OCI-LY3 (cell line): Measurements from ENCODE around the gene RBM4B.

Experiments
- H2AFZ ChIP-seq: fragments of 200-600, 300-600 bp; shearing (Covaris generic); 2 replicates; pipeline ENCODE4 v1.6.0; 2014; ENCODE audit warnings: antibody characterized with exemption, low read depth, low read length
- H3K27ac ChIP-seq: fragments of 200-600, 300-600 bp; sonication (generic); 2 replicates; pipeline ENCODE4 v1.5.1; 2014; ENCODE audit warnings: mild to moderate bottlenecking, low read length, moderate library complexity, mixed read lengths
- H3K27me3 ChIP-seq: fragments of 200-600, 300-600 bp; sonication (generic); 2 replicates; pipeline ENCODE4 v1.6.1; 2014; ENCODE audit warnings: low read depth, low read length, mixed read lengths
- H3K36me3 ChIP-seq: fragments of 200-600, 300-600 bp; sonication (generic); replicated peaks from 2 replicates; pipeline ENCODE3; 2014; ENCODE audit warnings: low read depth, low read length, mixed read lengths
- H3K4me1 ChIP-seq: fragments of 300-600, 200-600 bp; sonication (generic); 2 replicates; pipeline ENCODE4 v1.6.1; 2014; ENCODE audit warnings: low read length, mixed read lengths
- H3K4me2 ChIP-seq: fragments of 200-600, 300-600 bp; sonication (generic); 2 replicates; pipeline ENCODE4 v1.6.1; 2014; ENCODE audit warnings: low read length, mixed read lengths
- H3K4me3 ChIP-seq: fragments of 300-600, 200-600 bp; sonication (generic); 2 replicates; pipeline ENCODE4 v1.5.1; 2014; ENCODE audit warnings: antibody characterized with exemption, mild to moderate bottlenecking, low read length, moderate library complexity
- H3K79me2 ChIP-seq: fragments of 300-600, 200-600 bp; shearing (Covaris generic); 2 replicates; pipeline ENCODE4 v1.6.1; 2014; ENCODE audit warnings: mild to moderate bottlenecking, low read length, mixed read lengths
- H3K9ac ChIP-seq: fragments of 300-600, 200-600 bp; shearing (Covaris generic); 2 replicates; pipeline ENCODE4 v1.6.0; 2014; ENCODE audit warnings: mild to moderate bottlenecking, low read length, moderate library complexity
- H3K9me3 ChIP-seq: fragments of 200-600, 300-600 bp; shearing (Covaris generic); 2 replicates; pipeline ENCODE4 v1.6.1; 2014; ENCODE audit warnings: low read length, mixed read lengths; ENCODE audit not compliant: insufficient read depth
- H4K20me1 ChIP-seq: fragments of 200-600, 300-600 bp; sonication (generic); 2 replicates; pipeline ENCODE4 v1.6.1; 2016; ENCODE audit warnings: low read length, mixed read lengths; ENCODE audit not compliant: insufficient read depth
- EZH2phosphoT487 ChIP-seq: fragments of 200-600 bp; shearing (Covaris generic); IDR thresholded peaks from 2 replicates; pipeline ENCODE4 v1.6.1; 2018; ENCODE audit warnings: antibody characterized with exemption, mixed run types, low read depth
- TF ChIP-seq, protein P1 (sequence below): fragments of 200-600, 300-600 bp; sonication (generic); IDR thresholded peaks from 2 replicates; pipeline ENCODE4 v1.5.1; 2014; ENCODE audit warnings: antibody characterized with exemption, low read length, low read depth

The RBM4B gene

DNA sequence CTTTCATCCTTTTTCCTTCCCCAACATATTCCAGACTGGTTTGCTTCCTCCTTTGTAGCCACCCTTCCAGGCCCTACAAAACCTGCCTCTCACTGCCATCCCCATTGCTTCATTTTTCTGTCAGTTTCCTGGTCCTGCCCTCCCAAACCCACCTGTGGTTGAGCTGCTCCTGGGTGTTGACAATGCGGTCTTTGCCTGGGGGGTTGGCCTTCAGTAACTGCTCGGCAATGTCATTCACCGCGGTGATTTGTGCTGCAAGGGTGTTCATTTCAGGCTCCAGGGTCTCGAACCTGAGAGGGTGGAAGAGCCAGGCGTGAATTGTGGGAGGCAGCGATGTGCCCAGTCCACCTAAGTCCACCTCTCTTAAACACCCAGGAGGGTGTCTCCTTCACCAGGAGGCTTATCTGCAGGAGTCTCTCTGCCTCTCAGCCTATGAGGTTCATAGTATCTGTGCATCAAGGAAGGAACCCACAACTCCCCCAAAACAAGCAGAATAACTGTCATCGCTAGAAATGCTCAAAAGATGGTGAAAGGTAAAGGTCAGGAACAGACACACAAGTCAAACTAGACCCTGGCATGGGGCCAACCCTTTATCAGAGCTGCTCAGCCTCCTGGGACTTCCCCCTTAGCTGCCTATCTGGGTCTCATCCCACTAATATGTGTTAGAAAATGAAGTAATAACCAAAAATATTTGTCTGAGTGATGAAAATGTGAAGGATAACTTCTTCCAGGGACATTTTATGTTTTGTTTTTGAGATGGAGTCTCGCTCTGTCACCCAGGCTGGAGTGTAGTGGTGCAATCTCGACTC, 23.9 kb upstream of the RBM4B start:
- no peaks in the 10 kb centered on the region for H3K27me3 ChIP-seq
- H3K79me2 ChIP-seq, result no peaks in the 10 kb centered on the region

DNA sequence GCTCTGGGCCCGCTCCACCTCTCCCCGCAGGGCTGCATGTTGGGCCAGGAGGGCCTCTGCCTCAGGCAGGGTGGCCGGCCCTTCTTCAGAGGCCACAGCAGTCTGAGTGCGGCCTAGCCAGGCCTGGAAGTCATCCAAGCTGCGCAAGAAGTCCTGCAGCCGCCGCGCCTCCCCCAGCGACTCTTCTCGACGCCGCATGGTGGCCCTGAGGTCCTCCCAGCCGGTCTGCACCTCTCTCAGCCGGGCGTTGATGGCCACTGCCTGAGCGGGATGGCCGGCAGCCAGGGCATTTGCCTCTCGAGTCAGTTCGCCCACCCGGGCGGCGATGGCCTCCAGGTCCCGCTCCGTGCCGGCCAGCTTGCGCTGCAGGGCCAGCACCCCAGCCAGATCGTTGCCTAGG, 23.1 kb upstream of the RBM4B start:
- peaks cover 26% of the 10 kb centered on the region for H3K36me3 ChIP-seq

More for the DNA sequence above, 23.9 kb upstream of the RBM4B start:
- Histone ChIP-seq H3K4me3 (no peak overlapping the region), H2AFZ (no peak overlapping the region), H3K27ac (no peak overlapping the region), H3K9ac (no peak overlapping the region), H3K4me1 (no peaks in the 10 kb centered on the region), H3K4me2 (no peak overlapping the region), H4K20me1 (no peaks in the 10 kb centered on the region), H3K36me3 (peaks cover 21% of the 10 kb centered on the region), H3K9me3 (no peaks in the 10 kb centered on the region)
- no peak for TF ChIP-seq EZH2phosphoT487
- TF ChIP-seq, protein P1, sequence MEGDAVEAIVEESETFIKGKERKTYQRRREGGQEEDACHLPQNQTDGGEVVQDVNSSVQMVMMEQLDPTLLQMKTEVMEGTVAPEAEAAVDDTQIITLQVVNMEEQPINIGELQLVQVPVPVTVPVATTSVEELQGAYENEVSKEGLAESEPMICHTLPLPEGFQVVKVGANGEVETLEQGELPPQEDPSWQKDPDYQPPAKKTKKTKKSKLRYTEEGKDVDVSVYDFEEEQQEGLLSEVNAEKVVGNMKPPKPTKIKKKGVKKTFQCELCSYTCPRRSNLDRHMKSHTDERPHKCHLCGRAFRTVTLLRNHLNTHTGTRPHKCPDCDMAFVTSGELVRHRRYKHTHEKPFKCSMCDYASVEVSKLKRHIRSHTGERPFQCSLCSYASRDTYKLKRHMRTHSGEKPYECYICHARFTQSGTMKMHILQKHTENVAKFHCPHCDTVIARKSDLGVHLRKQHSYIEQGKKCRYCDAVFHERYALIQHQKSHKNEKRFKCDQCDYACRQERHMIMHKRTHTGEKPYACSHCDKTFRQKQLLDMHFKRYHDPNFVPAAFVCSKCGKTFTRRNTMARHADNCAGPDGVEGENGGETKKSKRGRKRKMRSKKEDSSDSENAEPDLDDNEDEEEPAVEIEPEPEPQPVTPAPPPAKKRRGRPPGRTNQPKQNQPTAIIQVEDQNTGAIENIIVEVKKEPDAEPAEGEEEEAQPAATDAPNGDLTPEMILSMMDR, result no peak

DNA sequence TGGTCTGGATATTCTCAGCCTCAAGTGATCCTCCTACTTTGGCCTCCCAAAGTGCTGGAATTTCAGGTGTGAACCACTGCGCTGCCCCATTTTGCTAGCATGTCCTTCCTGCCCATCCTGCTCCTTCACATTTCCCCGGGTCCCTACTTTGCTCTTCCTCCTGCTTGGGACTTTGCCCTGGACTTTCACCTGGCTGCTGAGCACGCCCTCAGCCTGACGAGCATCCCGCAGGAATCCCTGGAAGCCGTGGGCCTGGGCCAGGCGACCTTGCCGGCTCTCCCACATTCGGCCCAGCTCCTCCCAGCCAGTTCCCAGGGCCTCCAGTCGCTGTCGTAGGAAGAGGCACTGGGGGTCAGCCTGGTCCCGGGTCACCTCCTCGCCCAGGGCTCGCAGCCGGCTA, 22.6 kb upstream of the RBM4B start:
- Histone ChIP-seq H3K9me3 (no peaks in the 10 kb centered on the region), H3K4me3 (no peak overlapping the region), H3K4me1 (no peaks in the 10 kb centered on the region), H4K20me1 (no peaks in the 10 kb centered on the region), H3K4me2 (no peak overlapping the region), H3K36me3 (peaks cover 26% of the 10 kb centered on the region), H3K79me2 (no peaks in the 10 kb centered on the region), H3K9ac (no peak overlapping the region), H2AFZ (no peak overlapping the region), H3K27ac (no peak overlapping the region), H3K27me3 (no peaks in the 10 kb centered on the region)
- TF ChIP-seq, protein P1, result no peak
- TF ChIP-seq EZH2phosphoT487, result no peak

More for the DNA sequence above, 23.1 kb upstream of the RBM4B start:
- TF ChIP-seq, protein P1, result no peak
- TF ChIP-seq EZH2phosphoT487, result no peak
- Histone ChIP-seq H4K20me1 (no peaks in the 10 kb centered on the region), H3K27ac (no peak overlapping the region), H3K27me3 (no peaks in the 10 kb centered on the region), H3K4me2 (no peak overlapping the region), H3K9ac (no peak overlapping the region), H3K4me3 (no peak overlapping the region), H3K79me2 (no peaks in the 10 kb centered on the region), H3K4me1 (no peaks in the 10 kb centered on the region), H2AFZ (no peak overlapping the region), H3K9me3 (no peaks in the 10 kb centered on the region)

DNA sequence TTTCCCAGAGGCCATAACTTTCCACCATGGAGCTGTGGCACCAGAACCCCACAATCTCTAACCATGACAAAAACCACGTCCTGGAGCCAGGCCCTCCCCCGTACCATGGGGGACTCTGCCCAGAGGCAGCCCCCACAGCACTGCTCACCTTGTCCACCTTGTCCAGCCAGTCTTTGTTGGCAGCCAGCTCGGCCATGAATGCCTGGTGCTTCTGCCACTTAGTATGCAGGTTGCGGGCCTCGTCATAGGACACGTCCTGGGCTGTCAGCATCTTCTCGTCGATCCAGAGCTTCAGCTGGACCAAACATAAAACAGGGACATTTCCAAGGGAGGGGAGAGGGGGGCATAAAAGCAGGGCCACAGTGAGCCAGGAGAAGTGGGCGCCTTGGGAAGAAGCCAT, 20.8 kb upstream of the RBM4B start:
- Histone ChIP-seq H3K4me2 (no peak overlapping the region), H3K27ac (no peak overlapping the region), H2AFZ (no peak overlapping the region), H3K4me3 (no peak overlapping the region), H3K4me1 (peaks cover 4% of the 10 kb centered on the region), H3K79me2 (no peaks in the 10 kb centered on the region), H4K20me1 (no peaks in the 10 kb centered on the region), H3K9me3 (no peaks in the 10 kb centered on the region), H3K36me3 (peaks cover 27% of the 10 kb centered on the region), H3K27me3 (no peaks in the 10 kb centered on the region), H3K9ac (no peak overlapping the region)
- TF ChIP-seq EZH2phosphoT487, result no peak
- TF ChIP-seq, protein P1, result no peak
